ENCODE data around the gene TRIM43B.
"Not testable (repeated sequence)": the region's sequence is repeated elsewhere in the genome, so short reads cannot be mapped to it uniquely, and the experiment has no call there.

The TRIM43B gene

GRCh38 chr2:95434507-95435076 lies 50.0 kb downstream of the TRIM43B start:
- H3K27ac ChIP-seq, result not testable (repeated sequence)
- peak; percentile 10 for DNase-seq (ENCODE audit: low read depth, low spot score)

- H3K27ac ChIP-seq; DNase-seq (ENCODE audit: low read depth, low spot score): not testable (repeated sequence)
Measured at GRCh38 chr2:95433973-95434372, 50.6 kb downstream of the TRIM43B start.

- H3K27ac ChIP-seq, result not testable (repeated sequence)
Measured at GRCh38 chr2:95433373-95433772, 51.2 kb downstream of the TRIM43B start.

GRCh38 chr2:95429748-95430467 lies 54.6 kb downstream of the TRIM43B start:
- not testable (repeated sequence) for H3K27ac ChIP-seq; DNase-seq (ENCODE audit: low read depth, low spot score)

More at GRCh38 chr2:95433373-95433772, 51.2 kb downstream of the TRIM43B start:
- not testable (repeated sequence) for DNase-seq (ENCODE audit: low read depth, low spot score)

GRCh38 chr2:95427196-95427867 lies 57.2 kb downstream of the TRIM43B start:
- DNase-seq (ENCODE audit: low read depth, low spot score); H3K27ac ChIP-seq: not testable (repeated sequence)

Measured in epithelial cell of prostate (primary cell).